SIG-M5 (cell line): ENCODE results near the gene RGS3.
"Not testable (repeated sequence)": the region's sequence is repeated elsewhere in the genome, so short reads cannot be mapped to it uniquely, and the experiment has no call there.

Experiments used
- DNase-seq: peaks from one replicate; lab custom pipeline; 2025; lab: John Stamatoyannopoulos, UW

RGS3 gene

DNA sequence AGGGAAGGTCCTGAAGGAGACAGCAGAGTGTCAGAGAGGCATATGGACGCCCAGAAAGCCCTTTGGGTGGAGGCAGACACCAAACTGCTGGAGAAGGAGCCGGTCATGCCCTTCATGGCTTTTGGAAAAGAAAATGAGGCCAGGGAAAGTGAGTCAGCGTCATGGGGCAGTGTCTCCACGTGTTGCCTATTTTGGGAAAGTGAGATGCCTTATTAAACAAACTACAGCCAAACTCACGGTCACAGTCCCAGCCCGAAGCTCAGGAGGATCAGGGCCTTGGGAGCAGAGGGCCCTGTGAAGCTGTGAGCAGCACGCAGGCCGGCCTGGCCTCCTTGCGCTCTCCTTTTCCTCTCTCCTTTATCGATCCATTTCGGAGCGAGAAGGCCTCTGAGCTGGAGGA, 25.0 kb downstream of the RGS3 start:
- DNase-seq = no peak

DNA sequence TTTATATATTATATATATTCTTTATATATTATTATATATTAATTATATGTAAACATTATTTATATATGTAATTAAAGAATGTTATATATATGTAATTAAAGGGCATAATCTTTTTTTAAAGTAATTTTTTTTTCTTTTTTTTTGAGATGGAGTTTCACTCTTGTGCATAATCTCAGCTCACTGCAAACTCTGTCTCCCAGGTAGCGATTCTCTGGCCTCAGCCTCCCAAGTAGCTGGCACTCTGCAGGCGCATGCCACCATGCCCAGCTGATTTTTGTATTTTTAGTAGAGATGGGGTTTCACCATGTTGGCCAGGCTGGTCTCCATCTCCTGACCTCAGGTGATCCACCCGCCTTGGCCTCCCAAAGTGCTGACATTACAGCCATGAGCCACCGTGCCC, 27.6 kb downstream of the RGS3 start:
- not testable (repeated sequence) for DNase-seq

DNA sequence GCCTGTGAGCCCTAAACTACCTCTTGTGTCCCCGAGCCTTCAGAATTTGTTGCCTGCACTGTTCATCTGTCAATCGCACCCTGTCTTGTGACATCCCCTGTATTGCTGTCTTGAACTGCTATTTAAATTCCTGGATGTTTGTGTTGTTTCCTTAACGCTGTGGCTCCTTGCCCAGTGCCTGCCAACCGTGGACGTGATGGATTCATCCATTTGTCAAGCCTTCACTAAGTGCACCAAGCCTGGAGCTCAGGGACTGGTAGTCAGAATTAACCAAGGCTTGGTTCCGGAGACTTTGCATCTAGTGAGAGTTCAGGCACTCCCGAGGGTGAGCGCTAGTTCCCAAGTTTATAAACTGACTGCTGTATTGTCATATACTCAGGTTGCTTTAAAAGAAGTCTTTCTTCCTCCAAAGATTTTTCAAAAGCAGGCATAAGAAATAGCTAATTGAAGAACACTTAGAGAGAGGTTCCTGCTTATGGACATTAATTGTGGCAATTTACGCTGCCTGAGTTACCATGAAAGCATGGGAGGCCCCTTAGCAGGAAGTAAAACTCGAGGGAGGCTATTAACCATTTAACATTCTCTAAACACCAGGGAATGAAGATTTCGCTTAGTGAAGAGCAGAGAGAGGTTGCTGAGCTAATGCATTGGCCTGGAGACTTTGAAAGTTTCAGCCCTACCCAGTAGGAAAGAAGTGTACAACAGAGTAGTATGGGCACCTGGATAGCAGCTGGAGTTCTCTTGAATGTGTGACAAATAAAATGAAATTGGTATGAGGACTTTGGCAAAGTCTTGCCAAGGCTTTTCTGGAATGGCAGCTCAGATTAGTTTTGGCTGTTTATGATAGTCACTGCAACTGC, 29.0 kb downstream of the RGS3 start:
- DNase-seq = no peak

DNA sequence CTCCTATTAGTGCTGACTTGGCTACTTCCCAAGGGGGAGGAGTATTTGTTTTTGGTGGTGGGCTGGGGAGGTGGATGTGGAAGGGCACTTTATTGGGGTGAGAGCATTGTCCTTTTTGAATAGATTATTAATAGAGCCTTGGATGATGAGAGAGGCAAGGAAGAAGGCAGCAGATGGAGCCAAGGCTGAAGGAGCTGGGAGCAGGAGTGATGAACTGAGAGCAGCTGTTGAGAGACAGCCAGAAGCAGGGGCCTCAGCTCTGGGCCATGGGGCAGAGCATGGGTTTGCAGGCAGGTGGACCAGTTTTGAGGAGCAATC, 29.6 kb downstream of the RGS3 start:
- DNase-seq = no peak

DNA sequence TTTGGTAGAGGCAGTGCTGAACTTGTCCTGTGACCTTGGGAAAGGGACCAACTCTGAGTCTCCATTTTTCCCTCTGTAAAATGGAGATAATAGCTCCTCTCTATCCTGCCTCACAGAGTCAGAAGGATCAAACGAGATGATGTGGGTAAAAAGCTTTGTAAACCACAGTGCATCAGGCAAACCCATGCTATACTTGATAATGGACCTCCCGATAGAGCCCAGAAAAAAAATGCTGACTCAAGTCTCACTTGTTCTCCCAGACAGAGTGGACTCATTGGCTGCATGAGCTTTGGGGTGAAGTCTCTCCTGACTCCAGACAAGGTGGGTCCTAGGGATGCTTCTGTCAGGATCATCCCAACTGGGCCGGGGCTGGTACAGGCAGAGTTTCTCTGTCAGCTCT, 32.0 kb downstream of the RGS3 start:
- no peak for DNase-seq

DNA sequence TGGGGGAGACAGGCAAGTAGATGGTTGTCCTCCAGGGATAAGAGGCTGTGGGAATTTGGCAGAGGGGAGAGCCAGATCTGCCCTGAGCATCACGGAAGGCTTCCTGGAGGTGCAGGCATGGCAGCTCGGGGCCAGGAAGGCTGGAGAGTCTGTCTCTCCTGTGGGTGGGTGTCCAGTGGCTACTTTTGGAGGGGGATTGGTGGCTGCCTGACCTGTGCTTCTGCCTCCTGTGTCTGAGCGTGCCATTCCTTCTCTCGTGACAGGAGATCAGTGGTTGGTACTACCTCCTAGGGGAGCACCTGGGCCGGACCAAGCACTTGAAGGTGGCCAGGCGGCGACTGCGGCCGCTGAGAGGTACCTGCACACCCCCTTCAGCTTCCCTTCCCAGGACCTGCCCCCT, 33.5 kb downstream of the RGS3 start:
- DNase-seq = no peak

DNA sequence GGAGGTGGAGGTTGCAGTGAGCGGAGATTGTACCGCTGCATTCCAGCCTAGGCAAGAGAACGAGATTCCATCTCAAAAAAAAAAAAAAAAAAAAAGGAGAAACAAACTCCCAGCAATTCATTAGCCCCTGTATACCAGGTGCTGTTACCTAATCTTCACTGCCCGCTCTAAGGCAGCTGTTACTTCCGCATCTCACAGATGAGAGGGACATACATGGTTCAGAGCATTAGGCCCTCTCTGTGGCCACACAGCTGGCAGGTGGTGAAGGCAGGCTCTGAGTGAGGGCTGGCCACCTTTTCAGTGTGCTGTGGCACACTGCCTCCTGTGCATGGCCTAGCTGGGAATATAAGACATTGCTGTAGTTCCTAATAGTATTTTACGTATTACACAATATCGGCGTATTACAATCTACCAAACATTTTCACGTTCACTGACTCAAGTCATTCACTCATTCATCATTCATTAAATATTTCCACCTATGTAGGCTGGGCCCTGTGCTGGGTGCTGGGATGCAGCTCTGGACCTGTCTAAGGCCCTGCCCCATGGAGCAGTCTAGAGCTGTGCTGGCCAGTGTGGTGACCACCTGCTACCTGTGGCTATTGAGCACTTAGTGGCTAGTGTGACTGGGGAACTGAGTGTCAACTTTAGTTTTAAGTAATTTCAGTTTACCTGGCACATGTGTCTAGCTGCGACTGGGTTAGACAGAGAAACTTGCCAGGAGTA, 35.8 kb downstream of the RGS3 start:
- DNase-seq = no peak

DNA sequence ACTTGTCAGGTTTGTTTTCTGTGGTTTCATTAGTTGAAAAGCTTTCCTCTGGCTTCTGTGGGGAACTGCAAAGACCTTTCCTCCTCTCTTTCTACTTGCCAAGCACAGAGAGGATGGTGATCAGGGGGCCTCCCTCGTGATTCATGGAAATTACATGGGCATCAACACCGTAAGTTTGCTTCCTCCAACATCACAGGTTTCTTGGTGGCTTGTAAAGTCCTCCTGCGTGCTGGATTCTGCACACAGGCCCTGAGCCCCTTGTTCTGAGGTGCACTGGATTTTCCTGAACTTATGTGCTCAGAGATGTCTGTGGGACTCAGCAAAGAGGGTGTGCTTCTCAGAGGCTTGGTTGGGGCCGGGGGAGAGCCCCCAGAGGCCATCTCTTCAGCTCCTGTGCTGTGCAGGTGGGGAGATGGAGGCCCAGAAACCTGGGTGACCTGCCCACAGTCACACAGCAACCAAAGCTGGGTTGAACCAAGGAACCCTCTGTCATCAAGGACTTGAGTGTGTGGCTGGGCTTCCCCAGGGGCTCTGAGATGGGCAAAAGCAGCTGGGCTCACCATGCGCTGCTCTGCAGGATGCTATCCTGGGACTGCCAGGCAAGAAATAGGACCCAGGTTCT, 36.5 kb downstream of the RGS3 start:
- no peak for DNase-seq

DNA sequence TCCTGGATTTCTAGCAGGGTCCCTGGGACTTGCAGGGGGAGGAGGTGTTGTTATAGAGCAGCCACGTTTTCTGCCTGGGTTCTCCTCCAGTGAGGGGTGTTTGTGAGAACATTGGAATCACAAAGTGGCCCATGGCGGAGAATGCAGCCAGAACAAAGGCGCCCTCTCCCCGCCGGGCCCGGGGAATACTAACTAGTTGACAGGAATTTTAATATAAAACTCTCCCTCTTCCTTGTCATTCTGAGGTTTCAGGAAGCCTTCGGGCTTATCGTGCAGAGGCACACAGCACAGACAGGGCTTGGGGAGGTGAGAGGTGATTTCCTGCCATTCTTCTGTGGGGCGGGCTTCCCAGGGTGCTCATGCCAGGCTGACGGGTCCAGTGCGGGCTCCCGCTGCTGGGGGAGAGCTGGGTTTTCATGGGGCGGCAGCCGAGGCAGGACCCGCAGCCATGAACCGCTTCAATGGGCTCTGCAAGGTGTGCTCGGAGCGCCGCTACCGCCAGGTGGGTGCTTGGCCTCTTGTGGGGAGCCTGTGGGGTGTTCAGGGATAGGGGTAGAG, 37.7 kb downstream of the RGS3 start:
- no peak for DNase-seq

DNA sequence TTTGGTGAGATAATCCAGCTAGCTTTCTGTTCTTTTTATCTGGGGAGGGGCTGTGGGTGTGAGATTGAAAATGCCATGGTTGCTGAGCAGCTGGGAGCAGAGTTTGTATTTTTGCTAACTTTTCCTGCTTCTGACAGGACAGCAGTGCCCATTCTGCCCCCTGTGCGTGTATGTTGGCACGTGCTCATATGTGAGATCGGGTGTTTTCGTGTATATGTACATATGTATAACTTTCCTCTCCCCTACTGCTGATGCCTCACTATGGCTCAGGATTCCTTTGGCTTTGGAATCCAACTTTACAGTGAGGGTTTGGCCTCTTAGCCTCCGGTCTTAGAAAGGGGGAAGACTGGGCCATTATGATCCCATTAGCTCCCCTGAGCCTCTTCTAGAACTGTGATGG, 38.3 kb downstream of the RGS3 start:
- no peak for DNase-seq

DNA sequence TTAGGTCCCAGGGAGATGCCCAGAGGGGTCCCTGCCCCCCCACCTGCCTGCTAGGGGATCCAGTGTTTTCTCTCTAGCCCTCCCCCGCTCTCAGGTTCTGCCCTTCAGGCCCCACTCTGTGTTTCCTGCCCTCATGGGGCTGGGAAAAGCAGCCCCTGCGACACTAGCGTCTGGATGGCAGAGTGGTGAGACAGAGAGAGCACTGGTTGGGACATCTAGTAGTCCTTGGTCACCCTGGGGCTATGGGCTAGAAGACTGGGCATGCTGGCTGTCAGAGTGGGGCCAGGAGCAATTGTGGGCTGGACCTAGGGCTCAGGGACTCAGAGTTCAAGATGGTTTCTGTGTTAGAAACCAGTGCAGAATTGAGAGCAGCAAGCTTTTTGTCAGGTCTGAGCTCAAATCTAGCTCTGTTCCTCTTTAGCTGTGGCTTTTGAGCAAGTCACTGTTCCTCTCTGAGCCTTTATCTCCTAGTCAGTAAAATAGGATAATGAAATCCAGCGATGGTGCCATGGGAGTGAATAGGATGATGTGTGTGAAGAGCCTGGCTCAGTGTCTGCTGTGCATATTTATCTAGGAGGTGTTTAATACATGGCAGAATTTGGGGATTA, 39.0 kb downstream of the RGS3 start:
- DNase-seq = no peak

DNA sequence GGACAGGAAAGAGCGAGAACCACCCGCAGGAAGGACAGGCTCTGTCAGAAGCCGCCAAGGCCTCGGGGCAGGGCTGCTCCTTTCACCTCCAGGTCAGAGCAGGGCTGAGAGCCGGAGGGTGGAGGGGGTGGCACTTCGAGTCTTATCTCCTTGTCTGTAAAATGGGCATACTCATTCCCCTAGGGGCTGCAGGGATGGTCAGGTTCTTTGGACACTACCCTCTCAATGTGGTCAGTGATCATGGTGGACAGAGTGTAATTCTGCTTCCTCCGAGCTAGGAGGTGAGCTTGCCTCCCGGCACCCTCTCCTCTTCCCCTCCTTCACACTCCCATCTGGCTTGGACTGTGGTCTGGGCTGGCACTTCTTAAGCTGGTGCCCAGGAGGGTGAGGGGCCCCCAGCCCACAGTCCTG, 39.6 kb downstream of the RGS3 start:
- no peak for DNase-seq

DNA sequence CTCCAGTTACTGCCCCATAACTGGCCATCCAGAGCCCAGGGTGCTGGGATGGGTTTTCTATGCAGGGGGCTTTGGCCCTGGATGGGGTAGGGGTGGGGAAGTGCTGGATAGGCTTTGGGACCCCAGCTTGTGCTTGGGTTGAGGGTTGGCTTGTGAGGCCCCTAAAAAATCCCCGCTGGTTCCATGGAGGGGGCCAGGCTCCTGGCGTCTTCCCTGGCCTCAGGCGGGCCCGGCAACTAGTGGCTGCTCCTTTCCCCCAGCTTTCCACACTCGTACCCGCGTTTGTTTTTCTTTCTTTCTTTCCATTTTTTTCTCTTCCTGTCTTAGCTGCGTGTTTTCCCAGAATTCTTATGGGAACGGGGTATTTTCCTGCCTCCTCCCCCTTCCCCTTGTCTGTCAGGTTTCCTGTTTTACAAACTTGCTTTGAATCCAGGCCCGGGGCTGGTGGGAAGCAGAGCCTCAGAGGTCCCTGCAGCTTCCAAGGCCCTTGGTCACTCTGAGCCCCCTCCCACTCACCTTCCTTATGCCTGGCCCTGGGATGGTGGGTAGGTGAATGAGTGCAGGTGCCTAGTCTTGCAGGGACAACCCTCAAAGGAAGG, 40.2 kb downstream of the RGS3 start:
- DNase-seq = no peak

DNA sequence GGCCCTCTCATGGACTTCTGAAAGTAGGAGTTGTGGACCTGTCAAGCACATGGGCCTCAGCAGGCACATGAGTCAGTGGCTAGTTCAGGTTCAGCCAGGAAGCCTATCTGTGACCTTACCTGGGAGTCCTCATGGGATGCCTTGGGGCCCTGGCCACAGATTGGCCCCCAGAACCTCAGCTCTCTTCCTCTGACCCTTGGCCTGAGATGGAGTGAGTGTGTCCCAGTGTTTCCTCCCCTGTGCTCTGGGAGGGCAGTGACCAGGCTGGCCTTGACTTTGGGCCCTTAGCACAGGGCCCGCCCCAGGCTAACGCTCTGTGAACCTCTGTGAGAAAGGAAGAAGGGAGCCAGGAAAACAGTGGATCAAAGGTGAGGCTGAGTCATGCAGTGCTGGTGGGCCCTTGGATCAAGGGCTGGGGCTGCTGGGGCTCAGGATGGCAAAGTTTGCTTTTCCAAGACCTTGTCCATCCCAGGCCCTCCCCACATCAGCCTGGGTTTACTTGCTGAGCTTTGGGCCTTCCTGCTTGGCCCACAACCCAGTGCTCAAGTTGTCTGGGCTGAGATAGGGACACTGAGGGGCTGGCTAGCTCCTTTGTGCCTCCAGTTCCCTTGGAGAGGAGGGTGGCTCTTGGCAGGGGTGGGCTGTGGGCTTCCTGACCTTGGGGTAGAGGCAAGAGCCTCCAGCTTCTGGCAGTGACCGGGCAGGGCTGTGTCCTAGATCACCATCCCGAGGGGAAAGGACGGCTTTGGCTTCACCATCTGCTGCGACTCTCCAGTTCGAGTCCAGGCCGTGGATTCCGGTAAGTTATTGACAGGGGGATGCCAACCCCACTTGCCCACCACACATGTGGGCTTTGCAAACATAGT, 41.4 kb downstream of the RGS3 start:
- no peak for DNase-seq

DNA sequence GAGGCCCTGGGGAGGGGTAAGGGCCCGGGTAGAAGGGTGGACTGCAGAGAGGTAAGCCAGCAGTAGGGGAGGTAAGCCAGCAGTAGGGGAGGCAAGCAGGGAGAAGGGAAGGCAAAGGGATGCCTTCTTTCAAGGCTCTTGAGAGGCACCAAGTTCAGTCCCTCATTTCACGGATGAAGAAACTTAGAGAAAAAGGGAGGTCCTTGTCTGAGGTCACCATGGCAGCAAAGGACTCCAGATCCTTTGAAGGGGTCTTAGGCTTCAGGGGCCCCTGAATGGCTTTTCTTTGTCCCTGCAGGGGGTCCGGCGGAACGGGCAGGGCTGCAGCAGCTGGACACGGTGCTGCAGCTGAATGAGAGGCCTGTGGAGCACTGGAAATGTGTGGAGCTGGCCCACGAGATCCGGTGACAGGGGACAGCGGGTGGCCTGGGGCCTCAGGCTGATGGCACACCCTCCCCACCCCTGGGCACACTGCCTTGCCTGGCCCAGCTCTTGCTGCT, 42.6 kb downstream of the RGS3 start:
- no peak for DNase-seq

DNA sequence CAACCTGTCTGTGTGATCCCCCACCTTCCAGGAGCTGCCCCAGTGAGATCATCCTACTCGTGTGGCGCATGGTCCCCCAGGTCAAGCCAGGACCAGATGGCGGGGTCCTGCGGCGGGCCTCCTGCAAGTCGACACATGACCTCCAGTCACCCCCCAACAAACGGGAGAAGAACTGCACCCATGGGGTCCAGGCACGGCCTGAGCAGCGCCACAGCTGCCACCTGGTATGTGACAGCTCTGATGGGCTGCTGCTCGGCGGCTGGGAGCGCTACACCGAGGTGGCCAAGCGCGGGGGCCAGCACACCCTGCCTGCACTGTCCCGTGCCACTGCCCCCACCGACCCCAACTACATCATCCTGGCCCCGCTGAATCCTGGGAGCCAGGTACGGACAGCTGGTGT, 43.7 kb downstream of the RGS3 start:
- no peak for DNase-seq

DNA sequence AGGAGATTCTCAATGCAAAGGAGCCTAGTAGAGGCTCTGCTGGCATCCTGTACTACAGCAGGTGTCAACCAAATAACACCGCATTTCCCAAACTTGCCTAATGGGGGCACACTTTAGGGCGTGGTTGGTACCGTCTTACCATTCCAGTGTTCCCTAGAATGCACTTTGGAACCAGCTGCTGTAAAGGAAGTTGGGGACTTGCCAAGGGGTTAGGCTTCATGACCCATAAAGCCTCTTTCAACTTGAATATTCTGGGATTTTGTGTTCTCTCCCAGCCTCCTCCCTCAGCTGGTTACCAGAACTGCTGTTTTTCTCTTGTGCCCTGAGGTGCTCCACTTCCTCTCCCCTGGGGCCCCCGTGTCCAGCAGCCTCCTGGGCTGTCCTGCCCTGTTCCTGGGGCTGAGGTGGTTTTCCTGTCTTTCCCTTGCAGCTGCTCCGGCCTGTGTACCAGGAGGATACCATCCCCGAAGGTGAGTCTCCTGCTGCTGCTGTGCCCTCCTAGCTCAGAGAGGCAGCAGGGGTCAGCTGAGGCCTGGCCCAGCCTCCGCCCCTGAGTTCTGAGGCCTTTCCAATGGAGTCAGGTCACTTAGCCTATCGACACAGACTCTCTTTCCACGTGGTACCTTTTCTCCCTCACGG, 44.7 kb downstream of the RGS3 start:
- DNase-seq = no peak

DNA sequence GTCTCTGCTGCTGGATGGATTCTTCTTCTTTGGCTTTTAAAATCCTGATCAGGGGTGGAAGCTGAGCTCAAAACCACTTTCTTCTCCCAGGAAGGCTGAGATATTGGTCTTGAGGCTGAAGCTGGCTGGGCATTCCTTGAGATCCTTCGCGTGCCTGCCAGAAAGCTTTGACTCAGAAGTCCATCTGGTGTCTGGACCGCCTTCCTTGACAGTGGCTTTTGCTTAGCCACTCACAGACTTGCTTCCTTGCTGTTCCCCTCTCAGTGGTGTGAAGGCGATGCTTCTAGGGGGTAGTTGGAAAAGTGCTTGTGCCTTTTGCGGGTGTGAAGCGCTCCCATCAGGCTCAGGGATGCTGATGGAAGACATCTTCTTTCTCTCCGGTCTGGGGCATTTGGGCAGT, 45.9 kb downstream of the RGS3 start:
- DNase-seq = no peak

DNA sequence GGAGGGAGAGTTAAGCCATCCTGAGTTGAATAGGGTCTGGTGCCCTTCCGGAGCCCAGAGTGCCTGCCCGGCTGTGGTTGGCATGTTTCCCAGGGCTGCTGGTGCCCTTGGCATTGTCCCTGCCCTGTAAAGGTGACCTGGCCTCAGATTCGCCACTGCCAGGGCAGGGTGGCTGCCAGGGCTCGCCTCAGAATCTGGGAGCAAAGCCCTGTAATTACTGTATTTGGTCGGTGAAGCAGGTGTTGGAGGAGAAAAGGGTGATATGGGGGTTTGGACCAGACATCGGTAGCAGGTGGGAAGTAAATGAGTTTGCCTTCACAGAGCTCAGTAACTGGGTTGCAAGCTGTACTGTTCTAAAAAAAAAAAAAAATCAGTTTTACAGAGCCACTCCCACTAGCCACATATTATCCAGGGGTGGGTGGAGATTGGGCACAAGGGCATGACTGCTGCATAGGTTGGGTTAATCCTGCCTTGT, 47.6 kb downstream of the RGS3 start:
- no peak for DNase-seq
